Skeletal muscle tissue (tissue), 4 donors: ENCODE data around the gene RSPO1. TPM values are rescaled to one million over a fixed set of nuclear protein-coding genes. Genes with fewer than 3 reads are reported as not detected.
"Not testable (repeated sequence)": the region's sequence is repeated elsewhere in the genome, so short reads cannot be mapped to it uniquely, and the experiment has no call there.

Experiments
- H3K27ac ChIP-seq: one replicate; pipeline ENCODE4 v1.7.0; 2013; ENCODE audit warnings: mild to moderate bottlenecking, low read depth, low read length, inconsistent platforms
- H3K27me3 ChIP-seq, 3 donors: one replicate each; pipeline ENCODE4 v1.7.0; 2013; ENCODE audit warnings: low read length in 3 of 3; ENCODE audit not compliant: control insufficient read depth in 3 of 3, insufficient read depth in 3 of 3
- H3K36me3 ChIP-seq, 3 donors: one replicate each; pipeline ENCODE4 v1.7.0; 2013; ENCODE audit warnings: low read length in 3 of 3; ENCODE audit not compliant: control insufficient read depth in 3 of 3, insufficient read depth in 3 of 3
- H3K4me1 ChIP-seq, 3 donors: one replicate each; pipeline ENCODE4 v1.7.0; 2013; ENCODE audit warnings: low read length in 3 of 3, mild to moderate bottlenecking in 3 of 3; ENCODE audit not compliant: control insufficient read depth in 3 of 3, insufficient read depth in 3 of 3
- H3K4me3 ChIP-seq, 3 donors: one replicate each; pipeline ENCODE4 v1.7.0; 2013; ENCODE audit warnings: low read length in 3 of 3
- H3K9ac ChIP-seq, 3 donors: one replicate each; pipeline ENCODE4 v1.7.0; 2013; ENCODE audit warnings: low read length in 3 of 3, mild to moderate bottlenecking in 3 of 3, moderate library complexity in 2 of 3, low read depth in 1 of 3
- H3K9me3 ChIP-seq, 3 donors: one replicate each; pipeline ENCODE4 v1.7.0; 2013; ENCODE audit warnings: low read length in 3 of 3; ENCODE audit not compliant: control insufficient read depth in 3 of 3
- total RNA-seq: library from RNA; depleted of rRNA; stranded (reverse); fragments of >200 nt; gene quantifications from one replicate; pipeline ENCODE4 v1.2.3, GENCODE V29; 2014
- donor health status: Osteomylitis.

The RSPO1 gene
- total RNA-seq, 1 donor from 2014 or later: not detected

DNA sequence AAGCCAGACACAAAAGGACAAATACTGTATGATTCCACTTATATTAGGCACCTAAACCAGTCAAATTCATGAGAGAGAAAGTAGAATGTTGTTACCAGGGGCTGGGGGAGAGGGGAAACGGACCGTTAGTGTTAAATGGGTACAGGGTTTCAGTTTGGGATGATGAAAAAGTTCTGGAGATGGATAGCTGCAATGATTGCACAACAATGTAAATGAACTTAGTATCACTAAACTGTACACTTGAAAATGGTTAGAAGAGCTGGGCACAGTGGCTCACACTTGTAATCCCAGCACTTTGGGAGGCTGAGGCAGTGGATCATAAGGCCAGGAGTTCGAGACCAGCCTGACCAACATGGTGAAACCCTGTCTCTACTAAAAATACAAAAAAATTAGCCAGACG lies 50.1 kb downstream of the RSPO1 start:
- not testable (repeated sequence) for H3K4me1 ChIP-seq, H3K27ac ChIP-seq, H3K4me3 ChIP-seq, H3K9ac ChIP-seq, H3K27me3 ChIP-seq, H3K9me3 ChIP-seq
- H3K36me3 ChIP-seq: peaks cover 35 to 53% (median 51%) of the 10 kb centered on the region in 3 donors

DNA sequence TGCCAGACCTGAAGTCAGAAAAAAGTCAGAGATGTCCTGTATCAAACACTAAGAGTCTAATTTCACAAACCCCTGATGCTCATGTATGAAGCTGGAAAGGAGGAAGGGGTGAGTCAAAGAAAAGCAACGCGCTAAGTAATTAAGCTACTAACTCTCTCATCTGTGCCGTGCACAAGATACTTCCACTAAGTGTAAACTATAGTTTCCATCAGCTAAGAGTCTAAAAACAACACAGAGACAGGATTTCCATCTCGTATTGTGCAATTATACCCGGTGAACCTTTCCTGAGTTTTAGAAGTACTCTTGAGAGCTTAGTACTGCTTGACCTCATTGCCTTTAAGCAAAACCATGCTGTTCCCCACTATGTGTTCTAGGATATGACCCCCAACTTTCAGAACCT lies 59.0 kb downstream of the RSPO1 start:
- H3K36me3 ChIP-seq: peaks cover 49 to 72% (median 68%) of the 10 kb centered on the region in 3 donors
- H3K9me3 ChIP-seq: no peaks in the 10 kb centered on the region
- no peak overlapping the region for H3K4me3 ChIP-seq
- no peaks in the 10 kb centered on the region for H3K4me1 ChIP-seq
- no peak overlapping the region for H3K9ac ChIP-seq
- H3K27ac ChIP-seq: no peak overlapping the region
- no peaks in the 10 kb centered on the region for H3K27me3 ChIP-seq

- no peak overlapping the region for H3K9ac ChIP-seq
- peaks cover 49 to 71% (median 68%) of the 10 kb centered on the region in 3 donors for H3K36me3 ChIP-seq
- no peak overlapping the region for H3K27ac ChIP-seq
- H3K27me3 ChIP-seq: no peaks in the 10 kb centered on the region
- no peaks in the 10 kb centered on the region for H3K4me1 ChIP-seq
- no peak overlapping the region for H3K4me3 ChIP-seq
- H3K9me3 ChIP-seq: no peaks in the 10 kb centered on the region
These were observed 59.7 kb downstream of the RSPO1 start for GRCh38 chr1:37574834-37575480.

GRCh38 chr1:37570528-37571334 lies 64.0 kb downstream of the RSPO1 start:
- H3K4me1 ChIP-seq: no peaks in the 10 kb centered on the region
- no peaks in the 10 kb centered on the region for H3K9me3 ChIP-seq
- peaks cover 74 to 88% (median 88%) of the 10 kb centered on the region in 3 donors for H3K36me3 ChIP-seq
- no peaks in the 10 kb centered on the region for H3K27me3 ChIP-seq
- no peak overlapping the region for H3K9ac ChIP-seq
- H3K27ac ChIP-seq: no peak overlapping the region
- no peak overlapping the region for H3K4me3 ChIP-seq

DNA sequence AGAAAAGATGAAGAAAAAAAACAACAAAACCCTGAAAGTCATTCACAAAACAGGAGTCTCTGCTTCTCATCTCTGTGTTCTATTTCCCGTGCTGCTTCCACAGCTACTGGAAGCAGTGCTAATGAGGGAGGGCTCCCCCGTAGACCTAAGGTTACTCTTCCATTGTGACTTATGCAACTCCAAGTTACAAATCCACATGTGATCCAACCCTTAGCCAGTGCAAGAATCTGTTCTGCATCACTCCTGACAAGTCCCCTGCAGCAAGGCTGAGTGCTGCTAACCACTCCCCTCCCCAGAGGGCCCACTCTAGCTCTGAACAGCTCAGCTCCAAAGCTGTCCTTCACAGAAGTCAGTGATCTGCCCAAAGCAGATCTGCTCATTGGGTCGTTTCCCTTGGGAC lies 67.7 kb downstream of the RSPO1 start:
- H3K9ac ChIP-seq: no peak overlapping the region
- H3K9me3 ChIP-seq: no peaks in the 10 kb centered on the region
- H3K27me3 ChIP-seq: no peaks in the 10 kb centered on the region
- no peaks in the 10 kb centered on the region for H3K4me1 ChIP-seq
- H3K27ac ChIP-seq: no peak overlapping the region
- peaks cover 44 to 68% (median 65%) of the 10 kb centered on the region in 3 donors for H3K36me3 ChIP-seq
- H3K4me3 ChIP-seq: no peak overlapping the region

DNA sequence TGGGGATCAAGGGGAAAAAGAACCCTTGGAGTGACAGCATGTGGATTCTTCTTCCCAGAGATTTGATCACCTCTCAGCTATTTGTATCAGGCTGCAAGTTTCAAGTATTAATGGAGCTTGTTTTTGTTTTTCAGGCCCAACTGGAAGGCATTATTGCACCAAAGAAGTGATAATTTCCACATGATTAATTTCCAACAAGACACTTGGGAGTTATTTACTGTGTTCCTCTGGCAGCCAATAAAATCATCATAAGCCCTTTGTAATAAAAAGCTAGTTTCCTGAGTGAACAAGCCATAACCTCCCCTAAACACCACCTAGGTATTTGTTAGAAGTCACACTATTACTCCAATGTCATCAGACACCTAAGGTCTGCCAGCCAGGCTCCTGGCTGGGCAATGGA lies 69.8 kb downstream of the RSPO1 start:
- Histone ChIP-seq H3K9ac (no peak overlapping the region), H3K36me3 (peaks cover 33 to 56% (median 52%) of the 10 kb centered on the region in 3 donors), H3K4me3 (no peak overlapping the region), H3K27ac (no peak overlapping the region), H3K27me3 (no peaks in the 10 kb centered on the region), H3K9me3 (no peaks in the 10 kb centered on the region), H3K4me1 (no peaks in the 10 kb centered on the region)

DNA sequence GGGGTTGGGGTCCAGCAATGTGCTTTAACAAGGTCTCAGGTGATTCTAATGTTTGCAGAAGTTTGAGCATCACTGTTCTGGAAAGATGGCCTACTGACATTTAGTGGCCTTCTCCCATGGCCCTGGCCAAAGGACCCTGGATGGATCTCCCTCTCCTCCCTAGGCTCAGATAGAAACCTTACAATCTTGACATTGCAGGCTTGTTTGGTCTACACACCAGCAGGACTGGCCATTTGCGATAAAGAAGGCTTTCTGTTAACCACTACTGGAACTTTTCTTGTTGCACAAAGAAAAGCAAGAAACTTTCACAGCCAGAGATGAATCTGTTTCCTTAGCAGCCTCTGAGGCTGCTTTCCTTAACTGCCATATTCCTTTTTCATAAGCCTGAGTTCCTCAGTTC lies 71.7 kb downstream of the RSPO1 start:
- Histone ChIP-seq H3K9me3 (no peaks in the 10 kb centered on the region), H3K27ac (no peak overlapping the region), H3K9ac (no peak overlapping the region), H3K4me1 (no peaks in the 10 kb centered on the region), H3K27me3 (no peaks in the 10 kb centered on the region), H3K4me3 (no peak overlapping the region), H3K36me3 (peaks cover 18 to 37% (median 34%) of the 10 kb centered on the region in 3 donors)

Other genes with a start within 250 kb of the RSPO1 start
- 1.0 TPM for gene ZC3H12A, start 160.3 kb downstream of the RSPO1 start, total RNA-seq
- 36.5 TPM for gene MEAF6, start 120.1 kb downstream of the RSPO1 start, total RNA-seq
- 12.5 TPM for gene SNIP1, start 80.6 kb downstream of the RSPO1 start, total RNA-seq
- 1.0 TPM for gene DNALI1, start 78.0 kb downstream of the RSPO1 start, total RNA-seq
- 39.7 TPM for gene GNL2, start 39.0 kb downstream of the RSPO1 start, total RNA-seq
- gene CDCA8, start 57.6 kb upstream of the RSPO1 start, total RNA-seq: 0.52 TPM
- gene EPHA10, start 130.2 kb upstream of the RSPO1 start, total RNA-seq: not detected
- 2.1 TPM for gene MANEAL, start 159.0 kb upstream of the RSPO1 start, total RNA-seq
- 9.4 TPM for gene C1orf122, start 172.9 kb upstream of the RSPO1 start, total RNA-seq
- gene YRDC, start 173.3 kb upstream of the RSPO1 start, total RNA-seq: 7.3 TPM
- gene MTF1, start 224.7 kb upstream of the RSPO1 start, total RNA-seq: 2.1 TPM